Cardiac muscle cell (in vitro differentiated cells and primary cell): ENCODE data around the gene ATP8A1. TPM values are rescaled to one million over a fixed set of nuclear protein-coding genes. Genes with fewer than 3 reads are reported as not detected.

Experiments
- DNase-seq, 2 donors: peaks; one replicate each; pipeline versions ENCODE4 v3.0.0 to v3.0.0-alpha.2; 2010 to 2017; ENCODE audit warnings: low read depth in 1 of 2, low spot score in 1 of 2
- H3K27ac ChIP-seq: fragments of 200-600 bp; sonication (generic); 2 replicates; pipeline ENCODE4 v1.5.1; 2016
- H3K27me3 ChIP-seq: fragments of 200-600 bp; sonication (generic); 2 replicates; pipeline ENCODE4 v1.6.0; 2016; ENCODE audit warnings: control low read depth
- H3K36me3 ChIP-seq: fragments of 200-600 bp; sonication (generic); 2 replicates; pipeline ENCODE4 v1.5.1; 2016; ENCODE audit warnings: control low read depth
- H3K4me1 ChIP-seq: fragments of 200-600 bp; sonication (generic); 2 replicates; pipeline ENCODE4 v1.8.1; 2017; ENCODE audit warnings: low read depth, mild to moderate bottlenecking, mixed run types
- H3K4me3 ChIP-seq: fragments of 200-600 bp; sonication (generic); 2 replicates; pipeline ENCODE4 v1.5.1; 2016; ENCODE audit warnings: mild to moderate bottlenecking
- H3K9me3 ChIP-seq: fragments of 200-600 bp; sonication (generic); 2 replicates; pipeline ENCODE4 v1.5.1; 2017; ENCODE audit warnings: low read depth, mild to moderate bottlenecking, control low read depth
- polyA plus RNA-seq: library from polyadenylated mRNA; unstranded; fragments of >200 nt; fragmentation: Nextera tagmentation; extraction: Ambion mirVana; gene quantifications from 2 replicates; pipeline ENCODE4 v1.2.1, GENCODE V29; 2016
- total RNA-seq: library from RNA; depleted of rRNA; stranded (reverse); fragments of >200 nt; gene quantifications from 2 replicates; pipeline ENCODE4 v1.2.3, GENCODE V29; 2016
- TF ChIP-seq, protein P1 (sequence below): IDR thresholded peaks from 2 replicates; pipeline ENCODE4 v1.5.1; 2012; ENCODE audit warnings: low read depth, mild to moderate bottlenecking, low read length

Gene ATP8A1
- total and polyA plus RNA-seq, 2 experiments from 2014 or later = 5.0 to 22.7 TPM

DNA sequence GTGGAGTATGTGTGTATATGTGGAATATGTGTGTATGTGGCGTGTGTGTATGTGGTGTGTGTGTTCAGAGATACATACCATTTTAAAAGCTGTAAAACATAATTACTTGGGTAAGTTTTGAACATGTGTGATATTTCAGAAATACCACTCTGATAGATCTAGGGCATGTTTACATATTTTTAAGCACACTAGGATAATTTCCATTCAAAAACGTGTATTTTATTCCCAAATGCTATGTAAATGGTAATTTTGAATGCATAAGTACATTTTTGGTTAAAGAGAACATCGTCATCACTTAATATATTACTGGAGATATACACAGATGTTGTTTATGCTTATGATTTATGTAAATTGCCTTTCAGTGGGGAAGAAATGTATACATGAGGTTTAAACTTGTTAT lies 294.3 kb downstream of the ATP8A1 start:
- H3K9me3 ChIP-seq = no peaks in the 10 kb centered on the region
- no peak for DNase-seq
- TF ChIP-seq, protein P1, sequence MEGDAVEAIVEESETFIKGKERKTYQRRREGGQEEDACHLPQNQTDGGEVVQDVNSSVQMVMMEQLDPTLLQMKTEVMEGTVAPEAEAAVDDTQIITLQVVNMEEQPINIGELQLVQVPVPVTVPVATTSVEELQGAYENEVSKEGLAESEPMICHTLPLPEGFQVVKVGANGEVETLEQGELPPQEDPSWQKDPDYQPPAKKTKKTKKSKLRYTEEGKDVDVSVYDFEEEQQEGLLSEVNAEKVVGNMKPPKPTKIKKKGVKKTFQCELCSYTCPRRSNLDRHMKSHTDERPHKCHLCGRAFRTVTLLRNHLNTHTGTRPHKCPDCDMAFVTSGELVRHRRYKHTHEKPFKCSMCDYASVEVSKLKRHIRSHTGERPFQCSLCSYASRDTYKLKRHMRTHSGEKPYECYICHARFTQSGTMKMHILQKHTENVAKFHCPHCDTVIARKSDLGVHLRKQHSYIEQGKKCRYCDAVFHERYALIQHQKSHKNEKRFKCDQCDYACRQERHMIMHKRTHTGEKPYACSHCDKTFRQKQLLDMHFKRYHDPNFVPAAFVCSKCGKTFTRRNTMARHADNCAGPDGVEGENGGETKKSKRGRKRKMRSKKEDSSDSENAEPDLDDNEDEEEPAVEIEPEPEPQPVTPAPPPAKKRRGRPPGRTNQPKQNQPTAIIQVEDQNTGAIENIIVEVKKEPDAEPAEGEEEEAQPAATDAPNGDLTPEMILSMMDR = no peak

DNA sequence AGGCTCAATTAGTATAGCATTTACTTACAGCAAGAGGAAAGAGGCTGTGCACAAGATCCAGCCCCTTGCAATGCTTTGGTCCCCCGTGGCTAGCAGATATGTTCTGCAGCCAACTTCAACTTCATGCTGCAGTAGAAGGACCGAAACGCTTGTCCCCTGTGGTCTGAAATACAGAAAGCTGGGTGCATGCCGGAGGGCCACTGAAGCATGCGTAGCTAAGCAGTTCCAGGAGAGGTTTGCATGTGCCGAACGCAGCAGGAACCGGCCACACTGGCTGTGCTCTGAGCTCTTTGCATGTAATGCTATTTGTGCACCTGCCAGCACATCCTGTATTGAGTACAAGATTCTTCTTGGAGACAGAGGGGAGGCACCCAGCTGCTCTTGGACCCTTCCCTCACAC lies 295.4 kb downstream of the ATP8A1 start:
- Histone ChIP-seq H3K9me3 (no peaks in the 10 kb centered on the region), H3K27ac (no peak overlapping the region), H3K36me3 (no peaks in the 10 kb centered on the region), H3K4me3 (no peak overlapping the region), H3K27me3 (peaks cover 4% of the 10 kb centered on the region), H3K4me1 (no peaks in the 10 kb centered on the region)
- no peak for DNase-seq
- TF ChIP-seq, protein P1 = no peak

More for the DNA sequence above, 294.3 kb downstream of the ATP8A1 start:
- Histone ChIP-seq H3K4me1 (no peaks in the 10 kb centered on the region), H3K4me3 (no peak overlapping the region), H3K36me3 (no peaks in the 10 kb centered on the region), H3K27me3 (peaks cover 4% of the 10 kb centered on the region), H3K27ac (no peak overlapping the region)

DNA sequence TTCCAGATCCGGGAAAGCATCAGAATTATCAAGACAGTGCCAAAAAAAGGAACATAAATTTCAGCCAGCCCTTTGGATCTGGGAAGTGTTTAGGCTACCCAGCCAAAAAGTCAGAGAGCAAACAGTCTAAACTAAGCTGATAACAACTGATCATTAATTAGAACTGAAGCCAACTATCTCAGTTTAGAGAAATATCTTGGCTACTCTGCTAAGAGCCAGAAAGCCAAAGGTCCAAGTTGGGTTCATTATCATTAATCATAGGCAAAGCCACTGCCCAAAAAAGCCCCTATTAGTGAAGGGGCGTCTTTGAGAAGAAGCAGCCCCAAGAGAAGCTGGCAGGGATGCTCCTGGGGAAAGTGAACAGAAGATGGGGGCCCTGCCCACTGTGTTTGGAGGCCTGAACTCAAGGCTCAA lies 296.6 kb downstream of the ATP8A1 start:
- Histone ChIP-seq H3K27ac (no peak overlapping the region), H3K4me1 (no peaks in the 10 kb centered on the region), H3K4me3 (no peak overlapping the region), H3K27me3 (peaks cover 4% of the 10 kb centered on the region), H3K9me3 (no peaks in the 10 kb centered on the region), H3K36me3 (no peaks in the 10 kb centered on the region)
- no peak for DNase-seq
- TF ChIP-seq, protein P1 = no peak

DNA sequence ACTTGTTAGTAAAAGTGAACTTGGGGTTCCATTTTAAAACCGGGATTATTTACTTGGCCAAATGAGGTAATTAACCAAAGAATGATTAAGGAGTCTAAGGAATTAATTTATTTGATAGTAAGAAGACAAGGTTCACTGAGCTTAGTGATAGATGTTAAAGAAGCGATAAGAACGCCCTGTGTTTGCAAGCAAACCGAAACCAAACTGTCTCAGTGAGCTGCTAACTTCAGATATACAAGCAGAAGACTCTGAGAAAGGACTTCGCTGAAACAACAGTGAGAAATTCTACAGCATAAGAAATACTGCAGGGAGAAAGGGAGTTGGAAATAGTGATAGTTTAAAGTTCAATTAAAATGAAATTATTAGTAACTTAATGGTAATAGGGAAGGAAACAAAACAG lies 297.2 kb downstream of the ATP8A1 start:
- H3K27me3 ChIP-seq = peaks cover 4% of the 10 kb centered on the region
- DNase-seq = peak in 1 of 2 donors; percentile 50
- no peak overlapping the region for H3K27ac ChIP-seq
- TF ChIP-seq, protein P1 = no peak
- H3K4me3 ChIP-seq = no peak overlapping the region
- H3K9me3 ChIP-seq = no peaks in the 10 kb centered on the region
- H3K36me3 ChIP-seq = no peaks in the 10 kb centered on the region
- H3K4me1 ChIP-seq = no peaks in the 10 kb centered on the region

Other genes with a start within 250 kb of the ATP8A1 start
- not detected in 2 replicates for gene GRXCR1, start 235.6 kb upstream of the ATP8A1 start, total RNA-seq
- not detected in 2 replicates for gene GRXCR1, start 235.6 kb upstream of the ATP8A1 start, polyA plus RNA-seq